Fibroblast of pulmonary artery (primary cell): ENCODE data around the gene ZSCAN32.

Source experiments
- DNase-seq: peaks from one replicate; pipeline ENCODE4 v3.0.0-alpha.2; 2010; ENCODE audit warnings: low read depth
- H3K4me3 ChIP-seq: replicated peaks from 2 replicates; pipeline ENCODE4 v1.5.1; 2011; ENCODE audit warnings: low read depth, mild to moderate bottlenecking, control low read depth, low read length, moderate library complexity
- TF ChIP-seq, protein P1 (sequence below): IDR thresholded peaks from 2 replicates; pipeline ENCODE4 v1.5.1; 2011; ENCODE audit warnings: mild to moderate bottlenecking, control low read depth, low read length, inconsistent platforms; ENCODE audit errors: missing control alignments

ZSCAN32 gene

DNA sequence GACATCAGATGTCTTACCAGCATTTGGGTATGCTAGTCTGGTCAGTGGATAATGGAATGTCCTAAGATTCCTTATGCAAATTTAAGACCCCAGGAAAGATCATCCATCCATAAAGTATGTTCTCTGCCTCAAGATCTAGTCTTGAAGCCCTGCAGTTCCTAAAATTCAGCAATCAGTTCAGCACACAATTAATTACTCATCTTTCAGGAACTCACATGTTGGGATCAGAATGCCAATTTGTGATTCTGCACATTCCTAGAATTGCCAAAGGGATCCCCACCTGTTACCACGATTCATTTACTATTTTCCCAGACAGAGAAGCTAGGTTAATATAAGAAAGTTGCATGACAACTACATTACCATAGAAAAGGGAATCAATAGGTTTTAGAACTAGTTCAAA is 41.9 kb downstream of the ZSCAN32 start:
- TF ChIP-seq, protein P1, sequence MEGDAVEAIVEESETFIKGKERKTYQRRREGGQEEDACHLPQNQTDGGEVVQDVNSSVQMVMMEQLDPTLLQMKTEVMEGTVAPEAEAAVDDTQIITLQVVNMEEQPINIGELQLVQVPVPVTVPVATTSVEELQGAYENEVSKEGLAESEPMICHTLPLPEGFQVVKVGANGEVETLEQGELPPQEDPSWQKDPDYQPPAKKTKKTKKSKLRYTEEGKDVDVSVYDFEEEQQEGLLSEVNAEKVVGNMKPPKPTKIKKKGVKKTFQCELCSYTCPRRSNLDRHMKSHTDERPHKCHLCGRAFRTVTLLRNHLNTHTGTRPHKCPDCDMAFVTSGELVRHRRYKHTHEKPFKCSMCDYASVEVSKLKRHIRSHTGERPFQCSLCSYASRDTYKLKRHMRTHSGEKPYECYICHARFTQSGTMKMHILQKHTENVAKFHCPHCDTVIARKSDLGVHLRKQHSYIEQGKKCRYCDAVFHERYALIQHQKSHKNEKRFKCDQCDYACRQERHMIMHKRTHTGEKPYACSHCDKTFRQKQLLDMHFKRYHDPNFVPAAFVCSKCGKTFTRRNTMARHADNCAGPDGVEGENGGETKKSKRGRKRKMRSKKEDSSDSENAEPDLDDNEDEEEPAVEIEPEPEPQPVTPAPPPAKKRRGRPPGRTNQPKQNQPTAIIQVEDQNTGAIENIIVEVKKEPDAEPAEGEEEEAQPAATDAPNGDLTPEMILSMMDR: no peak

DNA sequence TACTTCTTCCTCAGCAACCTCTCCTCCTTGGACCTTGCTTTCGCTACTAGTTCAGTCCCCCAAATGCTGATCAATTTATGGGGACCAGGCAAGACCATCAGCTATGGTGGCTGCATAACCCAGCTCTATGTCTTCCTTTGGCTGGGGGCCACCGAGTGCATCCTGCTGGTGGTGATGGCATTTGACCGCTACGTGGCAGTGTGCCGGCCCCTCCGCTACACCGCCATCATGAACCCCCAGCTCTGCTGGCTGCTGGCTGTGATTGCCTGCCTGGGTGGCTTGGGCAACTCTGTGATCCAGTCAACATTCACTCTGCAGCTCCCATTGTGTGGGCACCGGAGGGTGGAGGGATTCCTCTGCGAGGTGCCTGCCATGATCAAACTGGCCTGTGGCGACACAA is 44.7 kb downstream of the ZSCAN32 start:
- H3K4me3 ChIP-seq: no peak overlapping the region
- no peak for DNase-seq
- TF ChIP-seq, protein P1: no peak

More for the DNA sequence above, 41.9 kb downstream of the ZSCAN32 start:
- H3K4me3 ChIP-seq: no peak overlapping the region
- DNase-seq: no peak

DNA sequence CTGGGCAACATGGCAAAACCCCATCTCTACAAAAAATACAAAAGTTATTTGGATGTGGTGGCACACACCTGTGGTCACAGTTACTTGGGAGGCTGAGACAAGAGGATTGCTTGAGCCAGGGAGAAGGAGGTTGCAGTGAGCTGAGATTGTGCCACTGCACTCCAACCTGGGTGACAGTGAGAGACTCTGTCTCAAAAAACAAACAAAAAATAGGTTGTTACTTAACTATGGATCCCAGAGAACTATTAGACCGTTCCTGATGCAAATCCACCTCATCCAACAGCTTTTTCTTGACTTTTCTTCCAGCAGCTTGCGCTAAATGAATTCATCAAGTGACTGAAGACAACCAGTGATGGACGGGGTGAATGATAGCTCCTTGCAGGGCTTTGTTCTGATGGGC is 45.2 kb downstream of the ZSCAN32 start, which contains the start of gene OR2C1:
Gene OR2C1, plus strand, starts transcription at position 301 of the 400 bp plus-strand sequence. Its CDS starts 52 bp downstream, at position 353.
- no peak within 1 kb of the TSS for H3K4me3 ChIP-seq
- DNase-seq: no peak
- TF ChIP-seq, protein P1: no peak

DNA sequence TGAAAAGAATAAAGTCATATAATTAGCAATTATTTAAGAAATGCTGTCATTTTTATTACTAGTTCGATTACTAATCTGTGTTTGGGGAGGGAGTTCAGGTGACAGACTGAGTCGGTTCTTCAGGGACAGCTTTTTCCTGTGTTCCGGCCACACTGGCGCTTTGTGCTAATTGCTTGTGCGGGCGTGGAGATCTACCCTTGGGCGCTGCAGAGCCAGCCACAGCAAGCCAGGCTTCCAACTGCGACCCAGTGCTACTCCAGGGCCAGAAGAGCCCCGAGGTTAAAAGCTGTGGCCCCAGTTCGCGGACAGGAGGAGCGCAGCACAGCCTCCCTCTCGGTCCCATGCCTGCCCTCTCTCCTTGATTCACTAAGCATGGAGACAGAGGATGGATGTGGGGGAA is 51.6 kb downstream of the ZSCAN32 start:
- H3K4me3 ChIP-seq: no peak overlapping the region
- TF ChIP-seq, protein P1: no peak
- no peak for DNase-seq

DNA sequence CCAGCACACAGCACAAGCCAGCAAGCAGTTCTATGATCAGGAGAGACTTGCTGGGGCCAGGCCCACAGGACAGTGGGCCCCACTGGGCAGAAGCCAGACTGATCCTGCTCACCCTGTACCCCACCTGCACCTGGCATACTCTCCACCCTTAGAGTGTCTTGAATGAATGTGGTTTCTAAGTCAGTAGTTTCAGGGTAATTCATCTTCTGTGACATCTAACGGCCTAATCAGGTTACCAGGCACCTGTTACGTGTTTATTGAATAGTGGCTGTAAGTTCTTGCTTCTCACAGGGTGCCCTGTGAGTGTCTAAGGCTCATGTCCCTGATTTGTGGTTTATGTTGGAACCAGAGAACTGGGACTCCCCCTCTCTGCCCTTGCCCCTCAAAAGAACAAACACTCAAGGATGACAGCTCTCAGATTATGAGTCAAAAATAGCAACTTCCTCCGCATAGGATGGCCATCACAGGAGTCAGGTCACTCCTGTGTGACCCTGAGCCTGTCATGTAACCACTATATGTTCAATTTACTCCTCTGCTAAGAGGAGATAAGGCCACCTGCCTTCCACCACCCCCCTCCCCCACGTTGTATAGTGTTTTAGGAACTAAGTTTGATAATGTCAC is 52.1 kb downstream of the ZSCAN32 start:
- TF ChIP-seq, protein P1: no peak
- DNase-seq: no peak
- H3K4me3 ChIP-seq: no peak overlapping the region

DNA sequence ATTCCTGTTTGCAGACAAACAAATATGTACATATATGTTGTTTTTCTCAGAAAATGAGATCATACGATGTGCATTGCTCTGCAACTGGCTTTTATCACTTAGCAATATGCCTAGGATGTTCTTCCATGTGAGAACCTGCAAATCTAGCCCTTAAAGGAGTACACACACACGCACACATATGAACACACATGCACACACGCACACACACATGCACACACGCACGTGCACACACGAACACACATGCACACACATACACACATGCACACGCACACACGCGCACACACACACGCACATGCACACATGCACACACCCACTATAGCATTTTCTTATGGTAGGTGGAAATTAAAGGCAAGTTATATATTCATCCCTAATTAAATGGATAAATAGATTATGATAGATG is 53.2 kb downstream of the ZSCAN32 start:
- DNase-seq: no peak
- no peak overlapping the region for H3K4me3 ChIP-seq
- TF ChIP-seq, protein P1: no peak

DNA sequence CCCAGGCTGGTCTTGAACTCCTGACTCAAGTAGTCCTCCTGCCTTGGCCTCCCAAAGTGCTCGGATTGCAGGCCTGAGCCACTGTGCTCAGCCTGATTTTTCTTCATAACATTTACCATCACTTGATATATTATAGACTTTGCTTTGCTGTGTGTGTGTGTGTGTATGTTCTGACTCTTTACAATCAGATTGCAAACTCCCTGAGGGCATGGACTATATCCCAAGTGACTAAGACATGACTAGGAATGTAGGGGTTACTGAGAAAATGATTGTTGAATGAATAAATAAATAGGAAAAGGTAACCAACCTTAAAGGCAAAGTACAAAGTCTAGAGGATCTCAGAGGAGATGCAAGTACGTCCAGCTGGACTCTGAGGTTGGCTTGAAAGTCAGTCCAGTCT is 54.8 kb downstream of the ZSCAN32 start:
- no peak for DNase-seq
- TF ChIP-seq, protein P1: no peak

More for the DNA sequence above, 54.8 kb downstream of the ZSCAN32 start:
- no peak overlapping the region for H3K4me3 ChIP-seq
